ENCODE data around the gene VAV2. TPM values are rescaled to one million over a fixed set of nuclear protein-coding genes. Genes with fewer than 3 reads are reported as not detected.

VAV2 gene
- total RNA-seq, 1 experiment from 2014 or later: 28.0 TPM

GRCh38 chr9:133981958-133982681, 10.0 kb downstream of the VAV2 start:
- peak in 1 of 2 experiments; percentile 27 for DNase-seq

GRCh38 chr9:133981589-133981957, 10.6 kb downstream of the VAV2 start:
- Histone ChIP-seq H3K27ac (peak overlapping the region; percentile 68), H3K27me3 (no peaks in the 10 kb centered on the region), H3K9me3 (replicated peaks) (no peaks in the 10 kb centered on the region), H3K36me3 (no peaks in the 10 kb centered on the region), H3K4me3 (no peak overlapping the region), H3K4me1 (peaks cover 52% of the 10 kb centered on the region)
- DNase-seq: no peak

More at GRCh38 chr9:133981958-133982681, 10.0 kb downstream of the VAV2 start:
- H3K27ac ChIP-seq: no peak overlapping the region
- no peak overlapping the region for H3K4me3 ChIP-seq
- H3K4me1 ChIP-seq: peaks cover 52% of the 10 kb centered on the region
- no peaks in the 10 kb centered on the region for H3K36me3 ChIP-seq
- H3K27me3 ChIP-seq: no peaks in the 10 kb centered on the region
- H3K9me3 ChIP-seq (replicated peaks): no peaks in the 10 kb centered on the region

- H3K27me3 ChIP-seq: no peaks in the 10 kb centered on the region
- H3K4me3 ChIP-seq: no peak overlapping the region
- H3K9me3 ChIP-seq (replicated peaks): no peaks in the 10 kb centered on the region
- H3K4me1 ChIP-seq: peaks cover 52% of the 10 kb centered on the region
- H3K36me3 ChIP-seq: no peaks in the 10 kb centered on the region
- peak overlapping the region; percentile 68 for H3K27ac ChIP-seq
- DNase-seq: no peak
Observed at GRCh38 chr9:133980864-133981588, 11.1 kb downstream of the VAV2 start.

GRCh38 chr9:133979921-133980863, 11.9 kb downstream of the VAV2 start:
- H3K36me3 ChIP-seq: no peaks in the 10 kb centered on the region
- H3K27me3 ChIP-seq: no peaks in the 10 kb centered on the region
- H3K27ac ChIP-seq: peak overlapping the region; percentile 68
- DNase-seq: peak; percentile 96
- H3K9me3 ChIP-seq (replicated peaks): no peaks in the 10 kb centered on the region
- H3K4me1 ChIP-seq: peaks cover 52% of the 10 kb centered on the region
- H3K4me3 ChIP-seq: peak overlapping the region; percentile 24

GRCh38 chr9:133979273-133979920, 12.7 kb downstream of the VAV2 start:
- Histone ChIP-seq H3K27me3 (no peaks in the 10 kb centered on the region), H3K4me3 (peak overlapping the region; percentile 24), H3K4me1 (peaks cover 52% of the 10 kb centered on the region), H3K9me3 (replicated peaks) (no peaks in the 10 kb centered on the region), H3K36me3 (no peaks in the 10 kb centered on the region), H3K27ac (peak overlapping the region; percentile 68)
- DNase-seq: peak; percentile 93 to 96

- H3K27me3 ChIP-seq: no peaks in the 10 kb centered on the region
- H3K9me3 ChIP-seq (replicated peaks): no peaks in the 10 kb centered on the region
- peak overlapping the region; percentile 24 for H3K4me3 ChIP-seq
- no peak for DNase-seq
- H3K4me1 ChIP-seq: peaks cover 52% of the 10 kb centered on the region
- H3K36me3 ChIP-seq: no peaks in the 10 kb centered on the region
- H3K27ac ChIP-seq: peak overlapping the region; percentile 68
Observed at GRCh38 chr9:133978899-133979272, 13.2 kb downstream of the VAV2 start.

- H3K9me3 ChIP-seq (replicated peaks): no peaks in the 10 kb centered on the region
- peak overlapping the region; percentile 68 for H3K27ac ChIP-seq
- peaks cover 52% of the 10 kb centered on the region for H3K4me1 ChIP-seq
- peak overlapping the region; percentile 24 for H3K4me3 ChIP-seq
- DNase-seq: no peak
- H3K36me3 ChIP-seq: no peaks in the 10 kb centered on the region
- H3K27me3 ChIP-seq: no peaks in the 10 kb centered on the region
Observed at GRCh38 chr9:133978226-133978898, 13.8 kb downstream of the VAV2 start.

- peaks cover 45% of the 10 kb centered on the region for H3K4me1 ChIP-seq
- no peaks in the 10 kb centered on the region for H3K36me3 ChIP-seq
- H3K4me3 ChIP-seq: no peak overlapping the region
- H3K27ac ChIP-seq: no peak overlapping the region
- no peaks in the 10 kb centered on the region for H3K9me3 ChIP-seq (replicated peaks)
- DNase-seq: no peak
- no peaks in the 10 kb centered on the region for H3K27me3 ChIP-seq
Observed at GRCh38 chr9:133977421-133978201, 14.5 kb downstream of the VAV2 start.

- Histone ChIP-seq H3K4me3 (no peak overlapping the region), H3K9me3 (replicated peaks) (no peaks in the 10 kb centered on the region), H3K36me3 (no peaks in the 10 kb centered on the region), H3K4me1 (peaks cover 47% of the 10 kb centered on the region), H3K27ac (no peak overlapping the region), H3K27me3 (no peaks in the 10 kb centered on the region)
- no peak for DNase-seq
Observed at GRCh38 chr9:133976887-133977286, 15.2 kb downstream of the VAV2 start.

- H3K9me3 ChIP-seq (replicated peaks): no peaks in the 10 kb centered on the region
- H3K36me3 ChIP-seq: no peaks in the 10 kb centered on the region
- peaks cover 47% of the 10 kb centered on the region for H3K4me1 ChIP-seq
- no peak for DNase-seq
- H3K27me3 ChIP-seq: no peaks in the 10 kb centered on the region
- H3K4me3 ChIP-seq: no peak overlapping the region
- no peak overlapping the region for H3K27ac ChIP-seq
Observed at GRCh38 chr9:133976191-133976861, 15.8 kb downstream of the VAV2 start.

- H3K27me3 ChIP-seq: no peaks in the 10 kb centered on the region
- no peak overlapping the region for H3K27ac ChIP-seq
- H3K9me3 ChIP-seq (replicated peaks): no peaks in the 10 kb centered on the region
- no peak for DNase-seq
- H3K4me1 ChIP-seq: peaks cover 47% of the 10 kb centered on the region
- H3K36me3 ChIP-seq: no peaks in the 10 kb centered on the region
- H3K4me3 ChIP-seq: no peak overlapping the region
Observed at GRCh38 chr9:133975511-133975910, 16.6 kb downstream of the VAV2 start.

- H3K27me3 ChIP-seq: no peaks in the 10 kb centered on the region
- H3K36me3 ChIP-seq: no peaks in the 10 kb centered on the region
- no peak overlapping the region for H3K4me3 ChIP-seq
- no peak overlapping the region for H3K27ac ChIP-seq
- DNase-seq: no peak
- peaks cover 40% of the 10 kb centered on the region for H3K4me1 ChIP-seq
- H3K9me3 ChIP-seq (replicated peaks): no peaks in the 10 kb centered on the region
Observed at GRCh38 chr9:133974631-133975341, 17.3 kb downstream of the VAV2 start.

Data from SJCRH30 (cell line).